ENCODE results near the gene THRB.
A peak's percentile ranks its signal among the peaks of the same experiment; 100 is the strongest.

THRB gene

GRCh38 chr3:24377218-24377993 is 117.2 kb downstream of the THRB start:
- no peaks in the 10 kb centered on the region for H3K27me3 ChIP-seq (ENCODE audit: control insufficient read depth in 1 of 2, insufficient read depth in 1 of 2, low read length in 2 of 2)
- no peaks in the 10 kb centered on the region for H3K4me1 ChIP-seq (ENCODE audit: control insufficient read depth, insufficient read depth, low read depth, low read length)
- H3K14ac ChIP-seq (ENCODE audit: low read length in 2 of 2), result no peak overlapping the region
- no peaks in the 10 kb centered on the region for H3K9me3 ChIP-seq (ENCODE audit: control insufficient read depth, low read length)
- H2BK15ac ChIP-seq (ENCODE audit: low read depth, poor library complexity, severe bottlenecking), result no peak overlapping the region
- no peak overlapping the region for H3K23ac ChIP-seq (ENCODE audit: low read length in 2 of 2)
- H4K91ac ChIP-seq (ENCODE audit: low read length), result peak overlapping the region; percentile 39
- H2BK5ac ChIP-seq (ENCODE audit: low read depth, low read length, poor library complexity, severe bottlenecking), result no peak overlapping the region
- peak; percentile 24 for DNase-seq
- H2AFZ ChIP-seq (ENCODE audit: low read depth, low read length), result no peak overlapping the region
- H3K36me3 ChIP-seq (ENCODE audit: control insufficient read depth in 1 of 2, insufficient read depth in 2 of 2, low read depth in 1 of 2, low read length in 2 of 2), result no peaks in the 10 kb centered on the region
- no peak overlapping the region for H2BK120ac ChIP-seq (ENCODE audit: low read depth, low read length)
- peak overlapping the region; percentile 42 to 54 for H2BK12ac ChIP-seq (ENCODE audit: low read length in 2 of 2)
- H3K9ac ChIP-seq (ENCODE audit: low read length), result no peak overlapping the region
- H3K79me1 ChIP-seq (replicated peaks; ENCODE audit: low read length, poor library complexity, severe bottlenecking), result peaks cover 3% of the 10 kb centered on the region
- H3K4ac ChIP-seq (ENCODE audit: low read depth in 1 of 2, low read length in 2 of 2), result no peak overlapping the region
- no peak overlapping the region for H3K4me3 ChIP-seq (ENCODE audit: insufficient read depth in 1 of 2, low read depth in 1 of 2, low read length in 2 of 2)
- H3K18ac ChIP-seq (ENCODE audit: low read depth in 1 of 2, low read length in 2 of 2), result no peak overlapping the region
- no peak overlapping the region for H3K4me2 ChIP-seq (ENCODE audit: low read length, poor library complexity, severe bottlenecking)
- H2AK5ac ChIP-seq (ENCODE audit: low read length, severe bottlenecking), result no peak overlapping the region
- H3K27ac ChIP-seq (ENCODE audit: low read length, poor library complexity, severe bottlenecking), result no peak overlapping the region
- H4K8ac ChIP-seq (ENCODE audit: low read length), result peak overlapping the region; percentile 49

DNA sequence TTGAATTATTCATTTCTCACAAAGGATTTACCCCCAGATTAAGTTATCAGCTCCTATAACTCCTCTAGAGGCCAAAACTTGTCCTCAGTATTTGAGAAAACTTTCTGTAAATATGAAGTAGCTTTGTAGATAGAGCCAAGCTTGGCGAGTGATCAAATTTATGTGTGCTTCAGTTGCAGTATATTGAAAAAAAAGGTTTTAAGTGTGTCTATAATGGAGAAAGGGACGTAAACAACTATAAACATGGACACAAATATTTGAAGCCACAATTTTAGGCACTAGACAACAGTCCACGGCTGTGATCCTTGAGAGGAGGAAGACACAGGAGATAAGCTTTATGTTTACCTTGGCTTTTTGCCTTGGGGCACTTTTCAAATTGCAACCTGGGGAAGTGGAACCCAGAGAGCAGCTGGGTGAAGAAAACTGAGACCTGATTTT is 118.7 kb downstream of the THRB start:
- Histone ChIP-seq H3K4me2 (ENCODE audit: low read length, poor library complexity, severe bottlenecking) (no peak overlapping the region), H3K9me3 (ENCODE audit: control insufficient read depth, low read length) (no peaks in the 10 kb centered on the region), H2BK120ac (ENCODE audit: low read depth, low read length) (no peak overlapping the region), H3K23ac (ENCODE audit: low read length in 2 of 2) (no peak overlapping the region), H3K18ac (ENCODE audit: low read depth in 1 of 2, low read length in 2 of 2) (no peak overlapping the region), H3K9ac (ENCODE audit: low read length) (no peak overlapping the region), H3K4ac (ENCODE audit: low read depth in 1 of 2, low read length in 2 of 2) (peak overlapping the region in 1 of 2 experiments; percentile 26), H4K91ac (ENCODE audit: low read length) (no peak overlapping the region), H2BK5ac (ENCODE audit: low read depth, low read length, poor library complexity, severe bottlenecking) (no peak overlapping the region), H2BK12ac (ENCODE audit: low read length in 2 of 2) (no peak overlapping the region), H2AK5ac (ENCODE audit: low read length, severe bottlenecking) (no peak overlapping the region), H3K4me3 (ENCODE audit: insufficient read depth in 1 of 2, low read depth in 1 of 2, low read length in 2 of 2) (no peak overlapping the region), H2BK15ac (ENCODE audit: low read depth, poor library complexity, severe bottlenecking) (no peak overlapping the region), H3K27ac (ENCODE audit: low read length, poor library complexity, severe bottlenecking) (no peak overlapping the region), H3K14ac (ENCODE audit: low read length in 2 of 2) (no peak overlapping the region), H3K79me1 (replicated peaks; ENCODE audit: low read length, poor library complexity, severe bottlenecking) (peaks cover 2% of the 10 kb centered on the region), H3K27me3 (ENCODE audit: control insufficient read depth in 1 of 2, insufficient read depth in 1 of 2, low read length in 2 of 2) (no peaks in the 10 kb centered on the region), H3K36me3 (ENCODE audit: control insufficient read depth in 1 of 2, insufficient read depth in 2 of 2, low read depth in 1 of 2, low read length in 2 of 2) (no peaks in the 10 kb centered on the region), H2AFZ (ENCODE audit: low read depth, low read length) (no peak overlapping the region), H3K4me1 (ENCODE audit: control insufficient read depth, insufficient read depth, low read depth, low read length) (no peaks in the 10 kb centered on the region), H4K8ac (ENCODE audit: low read length) (peak overlapping the region; percentile 60)
- DNase-seq, result no peak
- 61% methylated on average over 2 of the region's 3 CpGs for WGBS

DNA sequence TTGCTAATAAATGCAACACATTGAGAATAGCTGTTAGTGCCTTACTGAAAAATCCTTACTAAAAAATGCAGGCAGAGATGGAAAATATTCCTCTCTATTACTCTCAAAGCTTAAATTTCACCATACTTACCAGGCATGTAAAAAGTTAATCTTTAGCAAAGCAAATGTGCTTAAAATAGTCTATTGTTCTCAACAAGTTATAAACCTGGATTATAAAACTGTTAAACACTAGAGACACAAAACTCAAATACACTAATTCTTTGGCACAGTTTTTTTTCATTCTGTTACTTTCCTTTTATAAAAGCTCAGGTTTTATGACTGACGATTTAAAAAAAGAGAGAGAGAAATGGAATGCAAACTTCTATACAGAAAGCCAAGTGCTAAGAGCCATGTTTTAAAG is 119.8 kb downstream of the THRB start:
- Histone ChIP-seq H2AFZ (ENCODE audit: low read depth, low read length) (no peak overlapping the region), H2BK120ac (ENCODE audit: low read depth, low read length) (no peak overlapping the region), H3K4ac (ENCODE audit: low read depth in 1 of 2, low read length in 2 of 2) (no peak overlapping the region), H2BK15ac (ENCODE audit: low read depth, poor library complexity, severe bottlenecking) (no peak overlapping the region), H3K79me1 (replicated peaks; ENCODE audit: low read length, poor library complexity, severe bottlenecking) (peaks cover 2% of the 10 kb centered on the region), H3K27me3 (ENCODE audit: control insufficient read depth in 1 of 2, insufficient read depth in 1 of 2, low read length in 2 of 2) (no peaks in the 10 kb centered on the region), H4K91ac (ENCODE audit: low read length) (no peak overlapping the region), H3K14ac (ENCODE audit: low read length in 2 of 2) (no peak overlapping the region), H2AK5ac (ENCODE audit: low read length, severe bottlenecking) (no peak overlapping the region), H3K18ac (ENCODE audit: low read depth in 1 of 2, low read length in 2 of 2) (no peak overlapping the region), H3K4me3 (ENCODE audit: insufficient read depth in 1 of 2, low read depth in 1 of 2, low read length in 2 of 2) (no peak overlapping the region), H3K27ac (ENCODE audit: low read length, poor library complexity, severe bottlenecking) (no peak overlapping the region), H4K8ac (ENCODE audit: low read length) (no peak overlapping the region), H3K23ac (ENCODE audit: low read length in 2 of 2) (no peak overlapping the region), H3K4me1 (ENCODE audit: control insufficient read depth, insufficient read depth, low read depth, low read length) (no peaks in the 10 kb centered on the region), H2BK12ac (ENCODE audit: low read length in 2 of 2) (no peak overlapping the region), H3K4me2 (ENCODE audit: low read length, poor library complexity, severe bottlenecking) (no peak overlapping the region), H3K9ac (ENCODE audit: low read length) (no peak overlapping the region), H3K36me3 (ENCODE audit: control insufficient read depth in 1 of 2, insufficient read depth in 2 of 2, low read depth in 1 of 2, low read length in 2 of 2) (no peaks in the 10 kb centered on the region), H2BK5ac (ENCODE audit: low read depth, low read length, poor library complexity, severe bottlenecking) (no peak overlapping the region), H3K9me3 (ENCODE audit: control insufficient read depth, low read length) (no peaks in the 10 kb centered on the region)
- no peak for DNase-seq
- WGBS, result no CpG with 5 or more reads among the region's 1 CpG

DNA sequence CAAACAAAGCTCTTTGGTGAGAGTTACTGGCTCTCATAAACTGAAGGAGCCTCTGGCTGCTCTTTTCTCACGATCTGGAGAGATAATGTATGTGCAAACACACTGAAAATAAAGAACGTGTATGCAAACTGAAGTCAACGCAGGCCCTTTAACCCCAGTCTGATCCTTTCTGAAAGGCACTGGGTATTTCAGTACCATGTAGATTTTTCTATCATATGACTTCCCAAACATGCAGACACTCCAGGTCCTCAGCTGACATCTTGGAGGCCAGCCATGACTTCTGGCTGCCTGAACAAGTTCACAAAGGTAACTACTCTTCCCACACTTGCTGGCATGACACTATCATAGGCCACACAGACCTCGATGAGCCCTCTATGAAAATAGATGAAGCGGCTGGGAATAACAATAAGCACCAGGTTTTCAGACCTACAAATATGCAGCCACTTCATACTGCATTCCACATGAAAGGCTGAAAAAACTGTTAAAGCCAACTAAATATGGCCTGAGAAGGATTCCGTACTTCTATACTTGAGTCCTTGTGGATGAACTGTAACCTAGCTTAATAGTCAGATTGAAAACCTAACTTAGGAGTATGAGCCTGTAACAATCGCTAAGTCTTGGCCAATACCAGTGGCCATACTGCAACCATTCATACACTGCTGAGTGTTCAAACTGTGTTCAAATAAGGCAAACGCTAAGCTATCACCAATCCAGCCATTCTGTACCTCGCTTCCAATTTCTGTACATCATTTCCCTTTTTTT is 121.3 kb downstream of the THRB start:
- Histone ChIP-seq H3K18ac (ENCODE audit: low read depth in 1 of 2, low read length in 2 of 2) (no peak overlapping the region), H4K8ac (ENCODE audit: low read length) (no peak overlapping the region), H4K91ac (ENCODE audit: low read length) (no peak overlapping the region), H2BK15ac (ENCODE audit: low read depth, poor library complexity, severe bottlenecking) (no peak overlapping the region), H2BK12ac (ENCODE audit: low read length in 2 of 2) (no peak overlapping the region), H3K14ac (ENCODE audit: low read length in 2 of 2) (no peak overlapping the region), H2AK5ac (ENCODE audit: low read length, severe bottlenecking) (no peak overlapping the region), H3K4me2 (ENCODE audit: low read length, poor library complexity, severe bottlenecking) (no peak overlapping the region), H3K27me3 (ENCODE audit: control insufficient read depth in 1 of 2, insufficient read depth in 1 of 2, low read length in 2 of 2) (no peaks in the 10 kb centered on the region), H3K4me1 (ENCODE audit: control insufficient read depth, insufficient read depth, low read depth, low read length) (no peaks in the 10 kb centered on the region), H3K36me3 (ENCODE audit: control insufficient read depth in 1 of 2, insufficient read depth in 2 of 2, low read depth in 1 of 2, low read length in 2 of 2) (no peaks in the 10 kb centered on the region), H3K9me3 (ENCODE audit: control insufficient read depth, low read length) (no peaks in the 10 kb centered on the region), H2BK120ac (ENCODE audit: low read depth, low read length) (no peak overlapping the region), H2BK5ac (ENCODE audit: low read depth, low read length, poor library complexity, severe bottlenecking) (no peak overlapping the region), H3K23ac (ENCODE audit: low read length in 2 of 2) (no peak overlapping the region), H3K9ac (ENCODE audit: low read length) (no peak overlapping the region), H3K4ac (ENCODE audit: low read depth in 1 of 2, low read length in 2 of 2) (no peak overlapping the region), H3K27ac (ENCODE audit: low read length, poor library complexity, severe bottlenecking) (no peak overlapping the region), H3K4me3 (ENCODE audit: insufficient read depth in 1 of 2, low read depth in 1 of 2, low read length in 2 of 2) (no peak overlapping the region), H3K79me1 (replicated peaks; ENCODE audit: low read length, poor library complexity, severe bottlenecking) (peaks cover 2% of the 10 kb centered on the region), H2AFZ (ENCODE audit: low read depth, low read length) (no peak overlapping the region)
- DNase-seq, result no peak
- WGBS, result 96% methylated on average over 8 of the region's 9 CpGs
